AG08395 (cell line): ENCODE results near the gene ZRANB3.
"Not testable (repeated sequence)": the region's sequence is repeated elsewhere in the genome, so short reads cannot be mapped to it uniquely, and the experiment has no call there.

Experiments used
- DNase-seq: peaks from one replicate; pipeline ENCODE4 v3.0.0; 2012; ENCODE audit warnings: mixed read lengths, low spot score

ZRANB3 gene

DNA sequence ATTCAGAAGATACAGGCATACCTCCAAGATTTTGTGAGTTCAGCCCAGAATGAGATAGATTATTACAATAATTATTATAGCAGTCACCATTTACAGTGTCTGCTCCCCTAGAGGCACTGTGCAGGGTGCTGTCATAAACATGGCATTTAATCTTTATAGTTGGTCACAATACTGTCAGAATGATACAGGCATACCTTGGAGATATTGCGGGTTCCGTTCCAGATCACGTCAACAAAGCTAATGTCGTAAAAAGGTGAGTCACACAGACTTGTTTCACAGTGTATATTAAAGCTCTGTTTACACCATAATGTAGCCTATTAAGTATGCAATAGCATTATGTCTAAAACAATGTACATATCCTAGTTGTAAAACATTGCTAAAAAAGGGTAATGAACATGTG is 45.6 kb downstream of the ZRANB3 start:
- no peak for DNase-seq

DNA sequence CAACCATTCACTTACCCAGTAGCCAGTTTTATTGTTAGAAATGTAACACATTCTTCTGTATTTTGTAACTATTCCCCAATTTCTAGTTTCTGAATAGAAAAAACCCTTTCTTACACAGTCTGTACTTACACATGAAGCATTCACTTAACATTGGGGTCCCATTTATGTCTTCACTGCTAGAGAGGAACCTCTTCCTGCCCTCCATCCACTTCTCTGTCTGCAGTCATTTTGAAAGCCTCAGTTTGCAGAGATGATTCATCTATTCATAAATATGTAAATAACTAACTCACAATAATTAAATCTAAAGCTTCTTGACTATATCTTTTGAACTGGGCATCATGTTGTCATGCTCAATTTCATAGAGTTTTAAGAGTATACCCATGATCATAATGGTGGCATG is 55.9 kb downstream of the ZRANB3 start:
- no peak for DNase-seq

DNA sequence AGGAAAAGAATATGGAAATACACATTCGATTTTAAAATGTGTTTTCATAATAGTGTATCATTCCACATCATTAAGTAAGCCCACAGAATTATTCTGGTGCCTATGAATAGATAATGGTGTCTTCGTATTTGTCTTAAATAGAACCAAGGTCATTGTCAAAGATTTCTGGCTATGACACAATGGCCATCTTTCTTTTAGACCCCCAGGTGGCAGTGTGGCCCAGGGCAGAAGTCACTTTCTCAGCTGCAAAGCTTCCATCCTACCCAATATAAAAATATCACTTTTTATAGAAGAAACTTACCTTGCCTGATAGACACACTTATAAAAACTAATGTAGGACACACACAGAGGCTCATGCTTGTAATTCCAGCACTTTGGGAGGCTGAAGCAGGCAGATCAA is 57.5 kb downstream of the ZRANB3 start:
- peak; percentile 24 for DNase-seq

DNA sequence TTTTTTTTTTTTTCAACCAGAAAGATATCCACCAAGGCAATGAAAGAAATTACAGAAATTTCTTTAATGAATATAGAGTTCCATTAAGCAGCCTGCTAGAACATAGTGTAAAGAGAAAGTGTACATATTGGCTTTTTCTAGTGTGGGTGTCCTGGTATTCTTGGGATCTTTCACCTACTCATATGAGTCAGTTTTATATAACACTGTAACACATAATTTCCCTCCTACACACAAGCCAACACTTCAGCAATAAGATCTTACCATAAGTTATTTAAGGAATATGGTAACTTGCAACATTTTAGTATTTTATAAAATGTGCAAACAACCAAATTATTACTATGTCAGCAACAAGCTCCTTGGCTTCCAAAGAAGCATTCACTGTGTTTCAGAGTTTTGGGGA is 59.9 kb downstream of the ZRANB3 start:
- no peak for DNase-seq

DNA sequence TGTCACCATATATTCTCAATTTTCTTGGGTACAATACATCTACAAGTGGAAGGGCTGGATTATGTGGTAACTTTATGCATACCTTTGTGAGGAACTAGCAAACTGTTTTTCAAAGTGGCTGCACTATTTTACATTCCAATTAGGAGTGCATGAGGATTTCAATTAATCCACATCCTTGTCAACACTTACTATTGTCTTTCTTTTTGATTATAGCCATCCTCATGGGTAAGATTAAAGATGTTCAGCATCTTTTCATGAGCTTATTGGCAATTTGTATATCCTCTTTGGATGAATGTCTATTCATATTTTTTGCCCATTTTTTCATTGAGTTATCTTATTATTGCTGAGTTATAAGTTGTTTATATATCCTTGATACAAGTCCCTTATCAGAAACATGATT is 73.7 kb downstream of the ZRANB3 start:
- DNase-seq: no peak

DNA sequence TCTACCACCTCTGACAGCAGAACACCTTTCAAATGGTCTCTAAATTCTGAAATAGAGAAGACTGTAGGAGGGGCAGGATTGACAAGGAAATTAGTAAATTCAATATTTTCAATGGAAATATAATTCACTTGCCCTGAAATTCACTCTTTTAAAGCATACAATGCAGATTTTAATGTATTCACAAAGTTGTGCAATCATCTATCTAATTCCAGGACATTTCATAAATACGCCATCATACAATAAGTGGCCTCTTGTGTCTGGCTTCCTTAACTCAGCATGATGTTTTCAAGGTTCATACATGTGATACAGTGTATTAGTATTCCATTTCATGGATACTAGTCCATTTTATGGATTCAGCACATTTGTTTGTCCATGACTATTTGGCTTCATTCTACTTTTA is 74.2 kb downstream of the ZRANB3 start:
- DNase-seq: no peak

DNA sequence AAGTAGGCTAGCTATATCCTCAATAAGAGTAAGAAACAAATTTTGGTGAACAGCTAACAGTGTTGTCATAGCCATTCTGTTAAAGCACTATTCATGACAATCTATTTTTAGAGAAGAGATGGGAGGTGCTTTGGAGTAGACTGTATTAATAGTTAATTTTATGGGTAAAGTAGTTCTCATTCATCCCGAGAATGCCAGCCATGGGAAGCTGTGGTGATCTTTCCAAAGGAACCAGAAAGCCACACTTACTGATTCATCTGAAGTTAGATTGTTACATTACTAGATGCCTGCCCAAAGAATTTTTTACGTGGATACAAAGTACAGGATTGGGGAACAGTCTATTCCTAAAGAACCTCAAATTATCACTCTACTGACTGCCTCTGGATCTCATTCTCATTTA is 74.6 kb downstream of the ZRANB3 start:
- DNase-seq: no peak

DNA sequence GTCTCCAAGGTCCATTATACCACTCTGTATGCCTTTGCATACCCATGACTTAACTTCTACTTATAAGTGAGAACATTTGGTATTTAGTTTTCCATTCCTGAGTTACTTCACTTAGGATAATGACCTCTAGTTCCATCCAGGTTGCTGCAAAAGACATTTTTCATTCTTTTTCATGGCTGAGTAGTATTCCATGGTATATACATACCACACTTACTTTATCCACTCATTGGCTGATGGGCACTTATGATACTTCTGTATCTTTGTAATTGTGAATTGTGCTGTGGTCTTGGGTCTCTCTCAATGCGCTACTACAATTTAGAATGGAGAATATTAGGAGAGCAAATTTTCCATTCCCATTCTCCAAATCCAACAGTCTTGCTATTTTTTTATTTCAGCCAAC is 76.4 kb downstream of the ZRANB3 start:
- DNase-seq: no peak

DNA sequence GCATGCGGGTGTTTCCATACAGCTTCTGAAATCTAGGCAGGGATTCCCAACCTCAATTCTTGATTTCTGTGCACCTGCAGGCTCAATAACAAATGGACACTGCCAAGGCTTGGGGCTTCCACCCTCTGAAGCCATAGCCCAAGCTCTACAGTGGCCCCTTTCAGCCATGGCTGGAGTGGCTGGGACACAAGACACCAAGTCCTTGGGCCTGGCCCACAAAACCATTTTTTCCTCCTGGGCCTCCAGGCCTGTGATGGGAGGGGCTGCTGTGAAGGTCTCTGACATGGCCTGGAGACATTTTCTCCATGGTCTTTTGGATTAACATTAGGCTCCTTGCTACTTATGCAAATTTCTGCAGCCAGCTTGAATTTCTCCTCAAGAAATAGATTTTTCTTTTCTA is 78.0 kb downstream of the ZRANB3 start:
- not testable (repeated sequence) for DNase-seq

DNA sequence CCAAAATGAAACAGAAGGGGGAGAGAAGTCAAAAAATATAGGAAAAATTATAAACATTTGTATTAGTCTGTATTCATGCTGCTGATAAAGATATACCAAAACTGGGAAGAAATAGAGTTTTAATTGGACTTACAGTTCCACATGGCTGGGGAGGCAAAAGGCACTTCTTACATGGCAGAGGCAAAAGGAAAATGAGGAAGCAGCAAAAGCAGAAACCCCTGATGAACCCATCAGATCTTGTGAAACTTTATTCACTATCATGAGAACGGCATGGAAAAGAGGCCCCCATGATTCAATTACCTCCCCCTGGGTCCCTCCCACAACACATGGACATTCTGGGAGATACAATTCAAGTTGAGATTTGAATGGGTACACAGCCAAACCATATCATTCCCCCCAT is 79.1 kb downstream of the ZRANB3 start:
- no peak for DNase-seq

DNA sequence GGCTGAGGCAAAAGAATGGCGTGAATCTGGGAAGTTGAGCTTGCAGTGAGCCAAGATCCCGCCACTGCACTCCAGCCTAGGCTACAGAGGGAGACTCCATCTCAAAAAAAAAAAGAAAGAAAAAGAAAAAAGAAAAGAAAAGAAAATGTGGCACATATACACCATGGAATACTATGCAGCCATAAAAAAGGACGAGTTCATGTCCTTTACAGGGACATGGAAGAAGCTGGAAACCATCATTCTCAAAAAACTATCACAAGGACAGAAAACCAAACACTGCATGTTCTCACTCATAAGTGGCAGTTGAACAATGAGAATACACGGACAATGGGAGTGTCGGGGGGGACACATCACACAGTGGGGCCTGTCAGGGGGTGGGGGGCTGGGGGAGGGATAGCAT is 88.0 kb downstream of the ZRANB3 start:
- not testable (repeated sequence) for DNase-seq

DNA sequence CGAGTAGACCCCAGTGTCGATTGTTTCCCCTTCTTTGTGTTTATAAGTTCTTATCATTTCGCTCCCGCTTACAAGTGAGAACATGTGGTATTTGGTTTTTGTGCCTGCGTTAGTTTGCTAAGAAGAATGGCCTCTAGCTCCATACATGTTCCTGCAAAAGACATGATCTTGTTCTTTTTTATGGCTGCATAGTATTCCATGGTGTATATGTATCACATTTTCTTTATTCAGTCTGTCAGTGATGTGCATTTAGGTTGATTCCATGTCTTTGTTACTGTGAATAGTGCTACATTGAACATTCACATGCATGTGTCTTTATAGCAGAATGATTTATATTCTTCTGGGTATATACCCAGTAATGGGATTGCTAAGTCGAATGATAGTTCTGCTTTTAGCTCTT is 95.9 kb downstream of the ZRANB3 start:
- DNase-seq: not testable (repeated sequence)

DNA sequence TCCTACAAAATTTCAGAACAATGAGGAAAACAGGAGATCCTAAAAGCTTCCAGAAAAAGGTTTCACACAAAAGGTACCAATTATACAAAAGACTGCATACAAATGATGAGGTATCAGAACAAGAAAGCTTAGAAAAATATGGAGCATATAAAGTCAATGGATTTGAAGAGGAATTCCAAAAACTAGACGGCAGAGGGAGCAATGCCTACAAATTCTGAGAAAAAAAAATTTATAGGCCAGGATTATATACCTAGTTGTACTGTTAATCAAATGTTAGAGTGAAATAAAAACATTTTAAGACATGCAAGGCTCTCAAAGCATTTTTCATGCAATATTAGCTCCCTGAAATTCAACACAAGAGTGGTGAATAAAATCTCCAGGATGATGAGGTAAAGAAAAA is 106.2 kb downstream of the ZRANB3 start:
- no peak for DNase-seq

DNA sequence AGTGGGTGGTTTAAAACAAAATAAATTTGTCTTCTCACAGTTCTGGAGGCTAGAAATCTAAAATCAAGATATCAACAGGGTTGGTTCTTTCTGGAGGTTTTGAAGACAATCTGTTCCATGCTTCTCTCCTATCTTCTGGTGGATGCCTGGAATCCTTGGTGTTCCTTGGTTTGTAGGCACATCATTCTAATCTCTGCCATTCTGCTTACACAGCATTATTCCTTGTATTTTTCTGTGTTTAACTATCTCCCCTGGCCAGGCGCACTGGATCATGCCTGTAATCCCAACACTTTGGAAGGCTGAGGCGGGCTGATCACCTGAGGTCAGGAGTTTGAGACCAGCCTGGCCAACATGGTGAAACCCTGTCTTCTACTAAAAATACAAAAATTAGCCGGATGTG is 108.1 kb downstream of the ZRANB3 start:
- no peak for DNase-seq

DNA sequence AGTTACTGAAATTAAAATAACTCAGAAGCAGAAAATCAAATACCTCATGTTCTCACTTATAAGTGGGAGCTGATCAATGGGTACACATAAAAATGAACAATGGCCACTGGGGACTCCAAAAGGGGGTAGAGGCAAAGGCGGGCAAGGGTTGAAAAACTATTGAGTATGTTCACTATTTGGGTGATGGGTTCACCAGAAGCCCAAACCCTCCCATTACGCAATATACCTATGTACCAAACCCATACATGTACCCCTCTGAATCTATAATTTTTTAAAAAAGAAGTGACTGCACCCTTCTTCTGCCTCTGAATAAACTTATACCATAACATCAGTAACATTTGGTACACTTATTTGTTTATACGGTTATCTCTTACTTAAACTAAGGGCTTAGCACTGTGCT is 119.4 kb downstream of the ZRANB3 start:
- no peak for DNase-seq

DNA sequence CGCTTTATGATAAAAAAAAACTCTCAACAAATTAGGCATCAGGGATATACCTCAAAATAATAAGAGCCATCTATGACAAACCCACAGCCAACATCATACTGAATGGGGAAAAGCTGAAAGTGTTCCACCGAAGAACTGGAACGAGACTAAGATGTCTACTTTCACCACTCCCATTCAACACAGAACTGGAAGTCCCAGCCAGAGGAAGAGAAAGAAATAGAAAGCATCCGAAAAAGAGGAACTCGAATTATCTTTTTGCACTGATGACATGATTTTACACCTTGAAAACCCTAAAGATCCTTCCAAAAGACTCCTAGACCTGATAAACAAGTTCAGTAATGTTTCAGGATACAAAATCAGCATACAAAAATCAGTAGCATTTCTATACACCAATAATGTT is 121.6 kb downstream of the ZRANB3 start:
- no peak for DNase-seq

DNA sequence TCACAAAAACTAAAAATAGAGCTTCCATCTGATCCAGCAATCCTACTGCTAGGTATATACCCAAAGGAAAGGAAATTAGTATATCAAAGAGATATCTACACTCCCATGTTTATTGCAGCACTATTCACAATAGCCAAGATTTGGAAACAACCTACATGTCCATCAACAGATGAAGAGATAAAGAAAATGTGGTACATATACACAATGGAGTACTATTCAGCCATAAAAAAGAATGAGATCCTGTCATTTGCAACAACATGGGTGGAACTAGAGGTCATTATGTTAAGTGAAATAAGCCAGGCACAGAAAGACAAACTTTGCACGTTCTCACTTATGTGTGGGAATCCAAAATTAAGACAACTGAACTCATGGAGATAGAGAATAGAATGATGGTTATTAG is 134.8 kb downstream of the ZRANB3 start:
- not testable (repeated sequence) for DNase-seq

DNA sequence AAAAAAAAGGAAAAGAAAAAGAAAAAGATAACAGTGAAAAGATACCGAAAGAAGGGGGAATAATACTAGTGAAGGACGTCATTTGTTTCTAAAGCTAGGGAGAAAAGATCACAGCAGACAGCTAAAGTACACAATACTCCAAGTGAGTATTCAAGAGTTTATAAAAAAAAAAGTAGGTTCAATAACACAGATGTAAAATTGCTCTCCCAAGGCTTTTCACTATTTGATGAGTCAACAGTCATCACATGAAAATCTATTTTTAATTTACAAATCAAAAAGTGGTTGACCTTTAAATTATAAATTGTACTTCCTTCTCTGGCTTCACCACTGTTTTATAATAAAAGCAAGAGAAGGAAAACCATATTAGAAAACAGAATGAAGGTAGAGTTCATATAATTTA is 144.0 kb downstream of the ZRANB3 start:
- no peak for DNase-seq

DNA sequence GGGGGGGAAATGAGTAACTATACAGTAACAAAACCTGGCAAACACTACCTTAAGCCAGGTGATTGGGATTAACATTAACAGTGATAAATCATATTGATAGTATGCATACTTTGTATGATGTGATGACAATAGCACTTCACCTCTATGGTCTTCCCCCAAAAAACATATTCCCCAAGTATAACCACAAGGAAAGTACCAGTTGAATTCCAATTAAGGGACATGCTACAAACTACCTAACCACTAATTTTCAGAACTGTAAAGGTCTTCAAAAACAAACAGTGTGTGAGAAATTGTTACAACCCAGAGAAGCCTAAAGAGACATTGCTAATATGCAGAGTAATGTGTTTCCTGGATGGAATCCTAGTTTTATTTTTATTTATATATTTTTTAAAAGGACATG is 152.4 kb downstream of the ZRANB3 start:
- DNase-seq: no peak

DNA sequence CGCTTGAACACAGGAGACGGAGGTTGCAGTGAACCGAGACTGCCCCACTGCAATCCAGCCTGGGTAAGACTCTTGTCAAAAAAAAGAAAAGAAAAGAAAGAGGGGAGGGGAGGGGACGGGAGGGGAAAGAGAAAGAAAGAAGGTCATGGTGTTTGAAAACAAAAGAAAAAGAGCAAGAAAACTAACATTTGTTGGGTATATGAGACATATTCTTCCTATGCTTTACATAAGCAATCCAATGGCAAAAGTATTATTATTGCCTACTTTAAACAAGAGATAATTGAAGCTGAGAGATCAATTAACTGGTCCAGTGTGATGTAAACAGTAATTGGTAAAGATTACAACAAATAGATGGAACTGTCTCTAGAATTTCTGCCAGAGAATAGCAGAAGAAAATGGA is 157.3 kb downstream of the ZRANB3 start:
- no peak for DNase-seq

DNA sequence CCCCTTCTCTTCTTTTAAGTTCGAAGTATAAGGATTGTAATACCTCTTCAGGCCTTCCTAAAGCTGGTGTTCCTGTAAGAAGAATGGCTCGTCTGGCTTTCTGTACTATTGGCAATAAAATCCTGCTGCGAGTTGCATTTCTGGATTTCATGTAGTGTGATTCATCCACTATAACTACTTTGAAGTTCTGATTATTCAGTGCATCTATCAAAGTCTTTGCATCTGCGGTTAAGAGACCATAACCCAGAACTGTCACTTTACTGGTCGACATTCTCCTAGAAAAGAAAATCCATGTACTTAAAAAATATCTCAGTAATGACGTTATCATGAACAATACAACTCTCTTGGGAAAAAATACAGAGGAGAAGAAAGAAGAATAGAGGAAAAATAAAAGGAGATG is 181.1 kb downstream of the ZRANB3 start:
- no peak for DNase-seq

DNA sequence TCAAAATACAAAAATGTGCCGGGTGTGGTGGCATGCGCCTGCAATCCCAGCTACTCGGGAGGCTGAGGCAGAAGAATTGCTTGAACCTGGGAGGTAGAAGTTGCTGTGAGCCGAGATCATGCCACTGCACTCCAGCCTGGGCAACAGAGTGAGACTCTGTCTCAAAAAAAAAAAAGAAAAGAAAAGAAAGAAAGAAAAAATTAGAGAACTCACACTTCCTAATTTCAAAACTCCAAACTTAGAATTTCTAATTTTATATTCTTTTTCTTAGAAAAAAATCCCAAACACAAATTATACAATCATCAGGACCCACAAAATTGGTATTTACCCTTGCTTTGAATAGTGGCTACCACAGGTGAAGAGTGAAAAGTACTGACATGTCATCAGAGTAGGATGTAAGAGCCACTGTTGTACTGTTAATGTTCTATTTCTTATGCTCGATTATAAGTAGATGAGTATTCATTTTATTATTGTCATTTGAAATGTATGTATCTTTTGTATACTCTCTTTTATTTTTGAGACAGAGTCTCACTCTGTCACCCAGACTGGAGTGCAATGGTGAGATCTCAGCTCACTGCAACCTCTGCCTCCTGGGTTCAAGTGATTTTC is 182.8 kb downstream of the ZRANB3 start:
- DNase-seq: not testable (repeated sequence)

DNA sequence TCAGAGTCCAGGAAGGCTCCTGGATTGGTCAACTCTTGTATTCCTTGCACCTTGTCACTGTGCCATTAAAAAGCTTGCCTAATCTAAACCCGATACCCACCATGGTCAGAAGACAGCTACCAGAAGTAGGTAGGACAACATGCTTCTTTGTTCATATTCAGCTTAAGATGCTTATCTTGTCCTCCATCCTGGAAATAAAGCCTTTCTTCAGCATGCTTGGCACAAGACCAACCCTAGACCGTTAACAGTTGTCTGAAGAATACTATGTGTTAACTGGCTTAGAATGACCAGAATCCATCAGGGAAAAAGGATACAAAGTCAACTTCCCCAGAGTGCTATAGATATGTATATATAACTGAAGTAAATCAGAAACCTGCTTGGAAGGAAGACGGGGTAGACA is 193.9 kb downstream of the ZRANB3 start:
- DNase-seq: no peak

DNA sequence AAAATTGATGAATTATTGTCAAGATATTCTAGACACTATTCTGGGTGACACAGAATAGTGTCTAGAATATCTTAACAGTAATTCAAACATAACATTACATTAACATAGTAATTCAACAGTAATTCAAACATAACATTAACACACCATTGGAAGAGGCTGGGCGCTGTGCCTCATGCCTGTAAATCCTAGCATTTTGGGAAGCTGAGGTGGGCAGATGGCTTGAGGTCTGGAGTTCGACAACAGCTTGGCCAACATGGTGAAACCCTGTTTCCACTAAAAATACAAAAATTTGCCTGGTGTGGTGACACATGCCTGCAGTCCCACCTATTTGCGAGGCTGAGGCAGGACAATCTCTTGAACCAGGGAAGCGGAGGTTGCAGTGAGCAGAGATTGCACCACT is 195.8 kb downstream of the ZRANB3 start:
- no peak for DNase-seq

DNA sequence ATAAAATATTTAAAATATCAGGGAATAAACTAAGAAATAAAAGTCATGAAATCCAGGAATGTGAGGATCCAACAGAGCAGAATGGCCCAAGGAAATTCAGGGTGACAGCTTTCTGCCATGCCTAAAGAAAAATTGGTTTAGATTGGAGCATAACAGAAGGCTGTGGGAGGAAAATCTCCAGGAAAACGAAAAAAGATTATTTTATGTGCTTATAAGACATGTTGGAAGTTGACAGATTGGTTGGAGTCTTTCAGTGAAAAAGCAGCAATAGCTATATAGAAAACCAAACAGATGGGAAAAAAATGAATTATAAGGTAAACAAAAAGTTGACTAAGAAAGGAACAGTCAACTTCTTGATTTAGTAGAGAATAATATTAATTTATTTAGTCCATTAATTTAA is 203.9 kb downstream of the ZRANB3 start:
- no peak for DNase-seq
